ENCODE measurements around the gene CTIF.

Gene CTIF

DNA sequence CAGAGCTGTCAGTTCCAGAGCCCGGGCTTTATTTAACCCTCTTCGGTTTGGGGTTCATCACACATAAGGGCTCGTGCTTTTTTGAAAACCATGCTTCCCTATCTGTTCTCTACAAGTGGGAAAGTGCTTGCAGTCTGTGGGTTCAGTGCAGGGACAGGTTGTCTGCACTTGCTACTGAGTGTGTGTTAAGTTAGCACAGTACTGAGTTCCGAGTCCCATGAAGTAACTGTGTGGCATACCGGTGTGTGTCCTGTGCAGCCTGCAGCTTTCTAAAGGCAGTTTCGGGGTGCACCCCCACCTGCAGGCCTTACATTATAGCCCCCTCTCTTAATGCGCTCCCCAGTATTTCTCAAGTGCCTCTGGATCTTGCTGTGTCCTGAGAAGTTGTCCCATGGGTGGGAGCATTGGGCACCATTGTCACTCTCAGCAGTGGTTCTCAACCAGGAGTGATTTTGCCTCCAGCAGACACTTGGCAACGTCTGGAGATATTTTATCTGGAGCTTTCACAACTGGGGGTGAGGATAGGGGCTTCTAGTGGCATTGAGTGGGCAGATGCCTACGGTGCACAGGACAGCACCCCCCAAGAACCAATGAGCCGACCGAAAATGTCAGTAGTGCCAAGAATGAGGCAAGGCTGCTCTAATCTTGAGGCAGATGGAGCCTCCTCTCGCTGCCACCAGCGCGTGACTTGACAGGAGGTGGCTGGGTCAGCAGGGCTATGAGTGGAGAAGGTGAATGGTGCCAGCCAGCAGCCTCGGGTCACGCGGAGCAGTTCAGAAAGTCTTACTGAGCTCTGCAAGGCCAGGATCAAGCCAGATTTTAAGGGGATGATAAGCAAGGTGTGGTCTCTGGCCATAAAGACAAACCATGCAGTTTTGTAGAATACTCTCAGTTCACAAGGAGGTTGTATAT, 259.8 kb downstream of the CTIF start:
- DNase-seq (ENCODE audit: insufficient read length, low spot score) (no peak), FAIRE-seq (no peak)
- TF ChIP-seq, protein P1, sequence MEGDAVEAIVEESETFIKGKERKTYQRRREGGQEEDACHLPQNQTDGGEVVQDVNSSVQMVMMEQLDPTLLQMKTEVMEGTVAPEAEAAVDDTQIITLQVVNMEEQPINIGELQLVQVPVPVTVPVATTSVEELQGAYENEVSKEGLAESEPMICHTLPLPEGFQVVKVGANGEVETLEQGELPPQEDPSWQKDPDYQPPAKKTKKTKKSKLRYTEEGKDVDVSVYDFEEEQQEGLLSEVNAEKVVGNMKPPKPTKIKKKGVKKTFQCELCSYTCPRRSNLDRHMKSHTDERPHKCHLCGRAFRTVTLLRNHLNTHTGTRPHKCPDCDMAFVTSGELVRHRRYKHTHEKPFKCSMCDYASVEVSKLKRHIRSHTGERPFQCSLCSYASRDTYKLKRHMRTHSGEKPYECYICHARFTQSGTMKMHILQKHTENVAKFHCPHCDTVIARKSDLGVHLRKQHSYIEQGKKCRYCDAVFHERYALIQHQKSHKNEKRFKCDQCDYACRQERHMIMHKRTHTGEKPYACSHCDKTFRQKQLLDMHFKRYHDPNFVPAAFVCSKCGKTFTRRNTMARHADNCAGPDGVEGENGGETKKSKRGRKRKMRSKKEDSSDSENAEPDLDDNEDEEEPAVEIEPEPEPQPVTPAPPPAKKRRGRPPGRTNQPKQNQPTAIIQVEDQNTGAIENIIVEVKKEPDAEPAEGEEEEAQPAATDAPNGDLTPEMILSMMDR (IDR thresholded peaks at IDR 0.05; ENCODE audit: insufficient read depth, missing control alignments) = no peak

DNA sequence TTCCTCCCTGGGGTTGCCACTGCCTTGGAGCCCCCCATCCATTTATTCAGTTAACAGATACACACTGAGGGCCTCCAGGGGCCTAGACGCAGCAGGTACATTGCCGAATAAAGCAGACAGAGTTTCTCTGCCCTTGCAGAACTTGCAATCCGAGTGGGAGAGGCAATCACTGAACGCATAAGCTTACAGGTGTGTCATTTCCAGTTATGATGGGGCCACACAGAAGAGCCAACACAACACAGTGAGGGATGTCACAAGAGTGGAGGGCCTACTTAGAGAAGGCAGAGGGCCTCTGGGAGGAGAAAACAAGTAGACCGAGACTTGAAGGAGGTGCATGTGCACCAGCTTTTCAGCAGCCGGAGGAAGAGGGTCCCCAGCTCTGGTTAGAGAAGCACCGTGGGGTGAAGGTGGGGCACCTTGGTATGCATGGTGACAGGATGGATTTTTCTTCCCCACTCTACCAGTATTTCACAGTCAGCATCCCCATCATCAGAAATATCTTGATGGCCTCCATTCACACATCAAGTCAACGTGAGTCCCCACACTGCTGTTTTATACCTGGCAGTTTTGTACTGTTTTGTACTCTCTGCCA, 261.0 kb downstream of the CTIF start:
- peak; percentile 16 for DNase-seq (ENCODE audit: insufficient read length, low spot score)
- no peak for FAIRE-seq
- TF ChIP-seq, protein P1 (IDR thresholded peaks at IDR 0.05; ENCODE audit: insufficient read depth, missing control alignments) = no peak

GRCh38 chr18:48800466-48800865, 261.6 kb downstream of the CTIF start:
- DNase-seq (ENCODE audit: insufficient read length, low spot score) = no peak
- TF ChIP-seq, protein P1 (IDR thresholded peaks at IDR 0.05; ENCODE audit: insufficient read depth, missing control alignments) = no peak
- FAIRE-seq = no peak

DNA sequence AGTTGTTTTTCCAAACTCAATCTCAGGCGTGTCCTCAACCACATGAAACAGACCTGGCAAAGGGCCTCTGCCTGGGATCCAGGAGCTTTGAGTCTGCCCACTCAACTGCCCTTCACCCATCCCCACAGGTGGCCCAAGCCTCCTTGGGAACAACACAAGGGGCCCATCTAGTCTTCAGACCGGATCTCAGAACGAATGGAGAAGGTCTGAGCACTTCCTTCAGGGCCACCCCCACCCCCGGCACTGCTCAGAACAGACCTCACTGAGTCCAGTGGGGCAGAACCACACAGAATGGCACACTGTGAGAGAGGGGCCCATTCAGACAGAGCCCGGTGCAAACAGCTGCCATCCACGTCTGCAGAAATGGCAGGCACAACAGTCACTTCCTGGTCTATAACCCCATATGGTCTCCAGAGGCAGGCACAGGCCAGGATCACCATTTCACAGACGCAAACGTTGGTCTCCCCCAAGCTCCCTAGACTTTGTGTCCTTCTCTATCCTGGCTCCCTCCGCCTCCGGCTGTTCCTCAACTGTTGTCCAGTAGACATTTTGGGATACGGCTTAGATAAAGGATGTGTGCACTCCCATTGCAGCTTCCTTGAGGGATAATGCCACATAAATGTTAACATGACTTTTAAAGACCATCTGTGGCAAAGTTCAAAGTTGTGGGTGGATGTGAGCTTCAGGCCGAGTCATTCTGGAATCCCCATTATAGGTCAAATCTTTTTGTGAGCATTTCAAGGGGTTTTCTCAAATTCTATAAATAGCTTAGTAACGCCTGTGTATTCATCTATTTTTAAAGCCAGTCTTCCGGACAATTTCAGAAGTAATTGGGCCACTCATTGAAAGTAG, 262.3 kb downstream of the CTIF start:
- FAIRE-seq = no peak
- DNase-seq (ENCODE audit: insufficient read length, low spot score) = peak; percentile 11

DNA sequence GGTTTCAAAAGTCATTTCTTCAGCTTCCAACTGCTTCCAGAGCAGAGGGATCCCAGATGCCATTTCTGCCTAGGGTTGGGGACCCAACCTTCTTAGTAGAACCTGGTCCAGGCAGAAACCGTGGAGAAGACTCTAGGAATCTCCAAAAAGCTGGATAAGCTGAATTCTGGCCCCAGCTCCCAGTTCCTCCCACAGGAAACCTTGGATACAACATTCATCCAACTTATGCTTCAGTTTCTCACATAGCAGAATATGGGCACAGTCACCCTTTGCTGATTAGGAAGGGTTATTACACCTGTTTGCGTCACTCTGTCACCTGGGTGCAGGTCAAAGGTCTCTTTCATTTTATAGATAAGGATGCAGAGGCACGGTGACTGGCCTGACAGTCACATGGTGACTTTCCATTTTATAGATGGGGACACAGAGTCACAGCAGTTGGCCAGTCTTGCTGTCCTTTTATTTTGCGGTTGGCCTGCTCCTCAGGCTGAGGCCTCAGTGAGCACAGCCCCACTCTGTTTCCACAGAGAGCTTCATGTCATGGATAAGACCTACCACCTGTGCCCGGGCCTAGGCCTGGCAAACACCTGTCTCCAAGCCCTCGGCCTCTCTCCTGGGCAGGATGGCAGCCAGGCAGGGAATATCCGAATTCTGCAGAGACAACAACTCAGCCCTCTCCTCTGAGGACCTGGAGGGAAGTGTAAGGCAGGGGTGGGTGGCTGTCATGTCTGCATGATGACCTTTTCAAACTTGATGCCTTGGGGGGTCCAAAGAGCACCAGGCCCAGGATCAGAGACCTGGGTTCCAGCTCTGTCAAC, 263.1 kb downstream of the CTIF start:
- DNase-seq (ENCODE audit: insufficient read length, low spot score) (no peak), FAIRE-seq (no peak)
- TF ChIP-seq, protein P1 (IDR thresholded peaks at IDR 0.05; ENCODE audit: insufficient read depth, missing control alignments) = no peak

More for the DNA sequence above, 262.3 kb downstream of the CTIF start:
- TF ChIP-seq, protein P1 (IDR thresholded peaks at IDR 0.05; ENCODE audit: insufficient read depth, missing control alignments) = no peak

- FAIRE-seq = no peak
- DNase-seq (ENCODE audit: insufficient read length, low spot score) = no peak
- TF ChIP-seq, protein P1 (IDR thresholded peaks at IDR 0.05; ENCODE audit: insufficient read depth, missing control alignments) = no peak
These were observed 263.9 kb downstream of the CTIF start for GRCh38 chr18:48802543-48803290.
